Activated CD4-positive, alpha-beta T cell treated with anti-CD3 and anti-CD28 coated beads, Interleukin-2, amount 50 U/mL, for 4 hours (primary cell): ENCODE results near the gene TNK1.
A peak's percentile ranks its signal among the peaks of the same experiment; 100 is the strongest.

Experiments
- DNase-seq, 2 experiments: peaks; one replicate each; pipeline ENCODE4 v3.0.0-alpha.2; 2020

The TNK1 gene

GRCh38 chr17:7437369-7437863 lies 56.5 kb downstream of the TNK1 start:
- DNase-seq, result no peak

- DNase-seq, result peak; percentile 51 to 60
Measured at GRCh38 chr17:7437950-7438614, 57.2 kb downstream of the TNK1 start.

- no peak for DNase-seq
Measured at GRCh38 chr17:7438656-7439460, 58.0 kb downstream of the TNK1 start.
